IPS DF 4.7 (cell line): ENCODE data around the gene PTPRC.

ENCODE experiments used
- DNase-seq: peaks from one replicate; pipeline ENCODE4 v3.0.0-alpha.2; 2013; ENCODE audit warnings: low spot score; ENCODE audit errors: extremely low read depth

The PTPRC gene

DNA sequence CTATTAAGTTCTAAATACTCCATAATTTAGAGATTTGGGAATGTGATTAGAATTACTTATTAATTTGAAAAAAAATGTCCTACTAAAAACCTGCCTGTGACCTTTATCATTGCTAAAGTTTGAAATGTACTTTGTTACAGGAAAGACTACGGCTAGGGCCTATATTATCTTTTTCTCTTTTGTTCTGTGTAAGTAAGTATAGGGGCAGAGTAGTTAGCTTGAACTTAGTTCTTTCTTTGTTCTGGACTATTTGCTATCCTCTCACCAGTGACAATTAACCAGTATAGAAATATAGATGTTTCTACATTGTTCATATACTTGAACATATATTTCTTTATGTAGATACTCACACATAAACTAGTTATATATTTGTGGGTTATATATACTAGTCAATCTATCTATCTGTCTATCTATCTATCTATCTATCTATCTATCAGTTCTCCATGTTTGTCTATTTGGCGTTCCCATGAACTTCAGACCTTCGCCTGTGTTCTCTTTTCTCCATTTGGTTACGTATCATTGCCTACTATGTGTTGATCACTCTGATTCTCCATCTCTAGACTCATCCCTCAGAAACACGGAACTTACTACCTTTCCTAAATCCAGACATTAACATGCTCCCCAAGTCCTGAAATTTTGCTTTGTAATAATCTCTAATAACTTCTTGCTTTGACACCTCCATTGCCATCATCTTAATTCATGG, 3.3 kb downstream of the PTPRC start:
- no peak for DNase-seq

- DNase-seq, result no peak
Observed at GRCh38 chr1:198642983-198643382, 4.1 kb downstream of the PTPRC start.

DNA sequence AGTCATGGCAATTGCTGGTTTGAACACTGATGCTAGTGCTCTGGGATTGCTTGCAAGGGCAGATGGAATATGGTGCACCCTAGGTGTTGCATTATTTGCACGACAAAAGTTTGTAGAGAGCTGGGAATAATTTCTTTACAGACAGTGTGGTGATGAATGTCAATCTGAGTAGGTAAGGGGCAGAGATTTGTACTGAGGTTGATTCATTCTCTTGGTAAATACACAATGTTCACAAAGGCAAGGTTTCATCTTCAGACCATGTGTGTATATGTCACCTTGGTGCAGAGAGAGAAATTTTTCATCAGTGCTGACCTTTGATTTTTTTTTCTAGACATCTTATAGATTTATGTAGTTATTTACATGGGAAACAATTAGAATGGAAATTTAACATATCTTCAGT, 5.0 kb downstream of the PTPRC start:
- no peak for DNase-seq

DNA sequence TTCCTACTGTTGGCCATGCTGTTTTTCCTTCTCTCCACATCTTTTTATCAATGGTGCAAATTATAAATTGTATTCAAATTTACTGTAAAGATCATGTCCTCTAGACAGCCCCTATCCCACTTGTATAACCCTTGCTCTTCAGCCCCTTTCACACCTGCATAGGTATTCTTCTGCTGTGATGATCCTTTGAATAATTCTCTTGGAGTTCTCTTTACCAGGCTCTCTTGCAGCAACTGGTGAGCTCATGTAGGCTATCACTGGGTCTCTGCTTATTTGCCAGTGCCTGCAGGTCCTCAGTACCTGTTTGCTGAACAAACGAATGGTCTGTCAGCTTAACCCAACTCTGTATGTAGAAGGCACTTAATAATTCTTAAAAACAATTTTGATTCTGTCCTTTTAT, 8.2 kb downstream of the PTPRC start:
- DNase-seq, result no peak

DNA sequence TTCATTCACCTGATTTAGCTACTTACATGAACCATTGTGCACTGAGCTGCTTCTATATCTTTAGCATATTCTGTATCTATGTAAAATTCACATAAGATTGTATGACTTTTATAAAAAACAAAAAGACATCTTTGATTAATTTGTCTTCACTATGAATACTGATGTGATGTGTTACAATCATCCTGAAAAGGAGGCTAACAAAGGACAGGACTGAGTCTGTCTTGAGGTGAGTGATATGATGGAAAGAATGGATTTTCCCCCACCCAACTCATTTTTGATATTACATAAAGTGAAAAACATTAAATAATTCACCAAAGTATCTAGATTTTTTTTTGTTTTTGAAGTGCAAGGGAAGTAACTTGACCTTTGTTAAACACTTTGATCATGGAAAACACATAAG, 9.8 kb downstream of the PTPRC start:
- DNase-seq, result no peak

GRCh38 chr1:198649232-198649967, 10.6 kb downstream of the PTPRC start:
- DNase-seq, result no peak

GRCh38 chr1:198649968-198650338, 11.1 kb downstream of the PTPRC start:
- no peak for DNase-seq

DNA sequence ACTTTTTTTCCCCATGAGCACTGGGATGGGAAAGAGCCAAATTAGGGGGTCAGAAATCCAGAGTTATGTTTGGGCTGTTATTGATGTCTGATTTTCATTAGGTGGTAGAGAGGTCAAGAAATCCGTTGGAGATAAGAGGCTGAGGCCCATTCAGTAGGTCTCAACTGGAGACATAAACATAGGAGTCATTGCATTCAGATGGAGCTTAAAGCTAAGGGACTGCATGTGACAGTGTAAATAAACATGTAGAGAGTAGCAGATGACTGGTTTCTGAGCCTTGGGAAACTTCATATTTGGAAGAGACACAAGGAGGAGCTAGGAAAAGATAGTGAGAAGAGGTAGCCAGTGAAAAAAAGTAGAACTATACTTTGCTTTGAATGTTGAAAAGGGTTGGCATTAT, 11.7 kb downstream of the PTPRC start:
- no peak for DNase-seq

DNA sequence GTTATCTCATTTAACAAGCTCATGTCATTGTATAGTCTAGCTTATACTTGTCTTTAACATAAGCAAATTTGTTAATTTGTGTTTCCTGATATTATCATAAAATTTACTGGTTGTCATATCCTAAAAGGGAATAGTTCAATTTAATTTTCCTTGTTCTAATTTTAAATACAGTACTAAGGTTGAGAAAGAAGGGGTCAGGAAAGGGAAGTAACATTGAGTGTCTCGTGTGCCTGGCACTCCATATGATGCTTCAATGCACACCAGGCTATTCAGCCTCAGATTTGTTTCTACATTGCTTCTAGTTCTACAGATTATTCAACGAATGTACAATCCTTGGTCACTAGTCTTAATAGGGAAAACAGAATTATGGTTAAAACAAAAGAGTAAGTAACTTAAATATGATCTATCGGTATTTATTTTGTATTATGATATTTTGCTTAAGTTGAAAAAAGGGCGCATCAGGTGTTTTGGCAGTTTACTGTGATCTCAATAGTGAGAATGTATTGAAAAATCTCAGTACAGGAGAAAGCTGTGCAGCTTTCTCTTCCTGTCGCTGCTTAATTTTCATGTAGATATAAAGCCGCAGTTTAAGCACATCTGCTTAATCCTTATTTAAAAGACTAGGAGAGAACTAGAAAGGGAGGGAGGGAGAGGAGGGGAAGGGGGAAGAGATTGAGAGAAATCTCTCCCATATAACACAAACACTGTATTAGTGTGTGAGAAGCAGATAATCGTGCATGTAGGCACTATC, 13.0 kb downstream of the PTPRC start:
- DNase-seq, result no peak

- no peak for DNase-seq
Observed at GRCh38 chr1:198653808-198654413, 15.1 kb downstream of the PTPRC start.

GRCh38 chr1:198655459-198656121, 16.8 kb downstream of the PTPRC start:
- no peak for DNase-seq

DNA sequence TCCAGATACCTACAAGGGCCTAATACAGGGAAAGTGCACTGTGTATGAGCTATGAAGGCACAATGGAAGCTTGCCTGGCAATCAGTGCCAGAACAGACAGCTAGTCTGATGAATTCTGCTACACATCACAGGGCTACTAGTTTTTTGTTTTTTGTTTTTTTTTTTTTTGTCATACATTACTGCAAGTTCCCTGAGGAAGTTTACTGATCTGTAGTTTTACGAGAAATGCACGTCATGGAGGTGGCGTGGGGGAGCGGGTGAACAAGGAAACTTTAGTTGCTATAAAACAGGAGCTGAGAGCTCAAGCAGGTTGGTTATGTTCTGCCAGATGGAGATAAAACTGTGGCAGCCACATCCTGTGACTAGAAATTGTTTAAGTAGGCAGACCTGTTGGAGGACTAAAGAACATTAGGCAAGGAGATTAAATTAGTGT, 17.7 kb downstream of the PTPRC start:
- no peak for DNase-seq

DNA sequence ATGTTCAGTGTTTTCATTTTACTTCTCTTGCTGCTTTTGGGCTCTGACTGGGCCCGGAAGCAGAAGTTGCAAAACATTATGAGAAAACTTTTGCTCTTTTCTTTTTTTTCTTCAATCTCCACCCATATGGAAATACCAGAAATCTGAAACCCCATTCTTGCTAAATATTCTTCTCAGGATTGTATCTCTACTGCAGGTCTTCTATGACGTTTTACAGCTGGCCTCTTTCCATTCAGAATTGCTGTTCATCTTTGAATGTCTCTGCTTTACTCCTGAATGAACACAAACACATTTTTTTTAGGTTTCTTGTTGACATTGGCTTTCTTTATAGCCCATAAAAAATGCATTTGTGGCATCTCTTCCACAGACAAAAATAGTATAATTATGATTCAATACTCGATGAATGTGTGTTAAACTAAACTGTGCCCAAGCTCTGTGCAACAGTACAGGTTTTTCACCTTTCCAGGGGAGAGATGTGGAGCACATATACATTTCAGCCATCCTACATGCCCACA, 18.8 kb downstream of the PTPRC start:
- no peak for DNase-seq

GRCh38 chr1:198660341-198661261, 21.8 kb downstream of the PTPRC start:
- DNase-seq, result no peak

GRCh38 chr1:198662821-198663220, 24.0 kb downstream of the PTPRC start:
- DNase-seq, result no peak

GRCh38 chr1:198664068-198664788, 25.4 kb downstream of the PTPRC start:
- no peak for DNase-seq

- DNase-seq, result no peak
Observed at GRCh38 chr1:198667186-198667585, 28.3 kb downstream of the PTPRC start.

- DNase-seq, result no peak
Observed at GRCh38 chr1:198667807-198668206, 29.0 kb downstream of the PTPRC start.

GRCh38 chr1:198669023-198669698, 30.3 kb downstream of the PTPRC start:
- no peak for DNase-seq
